H1 (cell line): ENCODE data around the gene ELAPOR1. TPM values are rescaled to one million over a fixed set of nuclear protein-coding genes. Genes with fewer than 3 reads are reported as not detected.

Experiments
- CBX8 ChIP-seq: fragments of 300-800, 300-1000 bp; sonication (generic); IDR thresholded peaks from 2 replicates; pipeline ENCODE4 v1.7.1; 2016; ENCODE audit warnings: low read depth, low read length, borderline replicate concordance
- CHD1 ChIP-seq: IDR thresholded peaks from 2 replicates; pipeline ENCODE4 v1.6.1; 2012; ENCODE audit warnings: low read depth, low read length, improper control_type of control experiment
- MAFK ChIP-seq: IDR thresholded peaks from 2 replicates; pipeline ENCODE4 v1.6.1; 2012; ENCODE audit warnings: low read depth, mild to moderate bottlenecking, improper control_type of control experiment, low read length
- RAD21 ChIP-seq, 2 experiments: IDR thresholded peaks in 1 of 2; conservative IDR thresholded peaks in 1 of 2; 2 replicates each; pipeline ENCODE4 v1.6.1; 2011; ENCODE audit warnings: low read depth in 2 of 2, low read length in 2 of 2, improper control_type of control experiment in 1 of 2, inconsistent platforms in 1 of 2, mild to moderate bottlenecking in 1 of 2, moderate library complexity in 1 of 2
- polyA plus RNA-seq, 7 experiments: library from polyadenylated mRNA; depleted of rRNA in 3 of 7; stranded (reverse) in 5 of 7; unstranded in 2 of 7; fragments of >200 nt in 5 of 7; fragments of 200-250 nt in 2 of 7; gene quantifications; 1 replicate in 5 of 7; 2 replicates in 1 of 7; 4 replicates in 1 of 7; pipeline versions ENCODE4 v1.2.1 to v1.2.3, GENCODE V29; 2011 to 2013; ENCODE audit warnings: missing spikeins in 2 of 7, mixed read lengths in 2 of 7
- total RNA-seq: library from RNA; stranded (reverse); fragmentation: NEBNext Ultra II Directional; extraction: Animal tissue kit (Norgen Biotek cat#: 25700); gene quantifications from 2 replicates; pipeline ENCODE4 v1.2.1, GENCODE V29; 2021

Gene ELAPOR1
- total and polyA plus RNA-seq, 2 of the 8 experiments (the other 6 are each of a cell fraction or from before 2014, with no cell fraction given), result 1.2 to 2.5 TPM

DNA sequence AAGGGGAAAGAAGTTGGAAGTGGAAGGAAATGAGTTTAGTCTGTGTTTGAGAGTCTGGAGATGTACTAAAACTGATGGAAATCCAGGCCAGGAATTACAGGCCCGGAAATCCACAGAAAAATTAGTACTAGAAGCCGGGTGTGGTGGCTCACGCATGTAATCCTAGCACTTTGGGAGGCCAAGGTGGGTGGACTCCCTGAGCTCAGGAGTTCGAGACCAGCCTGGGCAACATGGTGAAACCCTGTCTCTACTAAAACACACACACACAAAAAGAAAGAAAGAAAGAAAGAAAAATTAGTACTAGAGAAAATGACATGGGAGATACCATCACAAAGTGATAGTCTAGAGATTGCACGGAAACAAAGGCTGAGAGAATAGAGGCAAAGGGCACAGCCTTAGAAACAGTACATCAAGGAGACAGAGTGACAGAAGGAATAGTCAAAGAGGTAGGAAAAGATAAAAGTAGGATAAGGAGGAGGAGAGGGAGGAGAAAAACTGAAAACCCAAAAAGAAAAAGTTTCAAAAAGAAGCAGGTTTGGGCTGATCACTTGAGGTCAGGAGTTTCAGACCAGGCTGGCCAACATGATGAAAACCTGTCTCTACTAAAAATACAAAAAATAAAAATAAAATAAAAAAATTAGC is 33.4 kb upstream of the ELAPOR1 start (continued):
- no peak for TF ChIP-seq RAD21 (IDR thresholded peaks at IDR 0.05 in 1 of 2, conservative IDR thresholded peaks at IDR 0.05 in 1 of 2; ENCODE audit: low read depth in 2 of 2, low read length in 2 of 2)
- TF ChIP-seq CHD1, result no peak
- no peak for TF ChIP-seq MAFK
- TF ChIP-seq CBX8, result no peak
